RWPE2 (cell line): ENCODE results near the gene TGFBR2.

ENCODE experiments used
- ATAC-seq: fragments of 200-7000 bp; cut with Tn5 transposase; 3 replicates; pipeline ENCODE4 v1.9.1; 2021; ENCODE audit warnings: low read depth
- DNase-seq: peaks from one replicate; pipeline ENCODE4 v3.0.0-alpha.2; 2020; ENCODE audit warnings: low spot score
- H3K27ac ChIP-seq: fragments of 450-650 bp; 2 replicates; pipeline ENCODE4 v1.5.1; 2017; ENCODE audit warnings: mild to moderate bottlenecking; ENCODE audit not compliant: poor library complexity, severe bottlenecking
- H3K27me3 ChIP-seq: fragments of 250-450 bp; sonication (Bioruptor Pico); 2 replicates; pipeline ENCODE4 v1.5.1; 2021; ENCODE audit warnings: mild to moderate bottlenecking, moderate library complexity; ENCODE audit not compliant: insufficient read depth, poor library complexity, severe bottlenecking
- H3K36me3 ChIP-seq: fragments of 250-450 bp; sonication (Bioruptor Pico); 2 replicates; pipeline ENCODE4 v1.5.1; 2020; ENCODE audit warnings: low read depth, mild to moderate bottlenecking, moderate library complexity
- H3K4me1 ChIP-seq: fragments of 250-450 bp; sonication (Bioruptor Pico); 2 replicates; pipeline ENCODE4 v1.5.1; 2021; ENCODE audit warnings: mild to moderate bottlenecking, moderate library complexity; ENCODE audit not compliant: insufficient read depth, poor library complexity, severe bottlenecking
- H3K4me3 ChIP-seq: fragments of 250-450 bp; sonication (Bioruptor Pico); 2 replicates; pipeline ENCODE4 v1.5.1; 2021; ENCODE audit warnings: mild to moderate bottlenecking, moderate library complexity; ENCODE audit not compliant: severe bottlenecking
- H3K9me3 ChIP-seq: fragments of 250-450 bp; sonication (Bioruptor Pico); 2 replicates; pipeline ENCODE4 v1.5.1; 2021; ENCODE audit warnings: mild to moderate bottlenecking, moderate library complexity; ENCODE audit not compliant: severe bottlenecking
- CTCF ChIP-seq: fragments of 450-650 bp; IDR thresholded peaks from one replicate; pipeline ENCODE4 v1.5.1; 2017; ENCODE audit warnings: mild to moderate bottlenecking, moderate library complexity; ENCODE audit not compliant: poor library complexity, severe bottlenecking

Gene TGFBR2

GRCh38 chr3:30616347-30617027 lies 10.1 kb downstream of the TGFBR2 start:
- Histone ChIP-seq H3K27me3 (no peaks in the 10 kb centered on the region), H3K9me3 (no peaks in the 10 kb centered on the region), H3K4me1 (peaks cover 82% of the 10 kb centered on the region), H3K27ac (peak overlapping the region; percentile 99), H3K36me3 (peaks cover 61% of the 10 kb centered on the region), H3K4me3 (no peak overlapping the region)
- DNase-seq (no peak), ATAC-seq (no peak)
- no peak for TF ChIP-seq CTCF

DNA sequence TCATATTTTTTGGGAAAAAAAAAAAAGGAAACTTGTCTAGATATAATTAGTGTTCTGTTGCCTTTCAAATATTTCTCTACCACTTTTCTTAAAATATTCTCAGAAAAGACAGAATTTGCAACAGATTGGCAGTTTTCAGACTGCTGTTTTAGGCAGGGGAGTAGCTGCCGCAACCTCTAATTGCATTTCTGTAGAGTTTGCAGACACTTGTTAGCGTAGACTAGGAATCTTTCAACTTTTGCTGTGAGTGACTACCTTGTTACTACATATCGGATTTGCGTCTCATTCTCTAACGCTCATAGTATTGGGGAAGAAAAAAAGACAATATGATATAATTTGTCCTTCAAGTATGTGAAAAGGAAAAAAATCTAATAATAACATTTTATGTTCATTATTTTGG lies 10.7 kb downstream of the TGFBR2 start:
- peaks cover 82% of the 10 kb centered on the region for H3K4me1 ChIP-seq

GRCh38 chr3:30617653-30618052 lies 11.3 kb downstream of the TGFBR2 start:
- DNase-seq (no peak), ATAC-seq (no peak)
- Histone ChIP-seq H3K9me3 (no peaks in the 10 kb centered on the region), H3K27ac (peak overlapping the region; percentile 94), H3K36me3 (peaks cover 63% of the 10 kb centered on the region), H3K27me3 (no peaks in the 10 kb centered on the region), H3K4me1 (peaks cover 80% of the 10 kb centered on the region), H3K4me3 (no peak overlapping the region)
- no peak for TF ChIP-seq CTCF

More for the DNA sequence above, 10.7 kb downstream of the TGFBR2 start:
- H3K9me3 ChIP-seq: no peaks in the 10 kb centered on the region
- TF ChIP-seq CTCF: no peak
- no peaks in the 10 kb centered on the region for H3K27me3 ChIP-seq
- H3K27ac ChIP-seq: peak overlapping the region; percentile 99
- H3K4me3 ChIP-seq: no peak overlapping the region
- no peak for DNase-seq
- H3K36me3 ChIP-seq: peaks cover 65% of the 10 kb centered on the region
- ATAC-seq: no peak

- Histone ChIP-seq H3K27ac (peak overlapping the region; percentile 94), H3K27me3 (no peaks in the 10 kb centered on the region), H3K36me3 (peaks cover 70% of the 10 kb centered on the region), H3K9me3 (no peaks in the 10 kb centered on the region), H3K4me1 (peaks cover 78% of the 10 kb centered on the region), H3K4me3 (no peak overlapping the region)
- no peak for TF ChIP-seq CTCF
- ATAC-seq: no peak
- DNase-seq: no peak
These were observed 12.1 kb downstream of the TGFBR2 start for GRCh38 chr3:30618526-30618925.

GRCh38 chr3:30619318-30619717 lies 12.9 kb downstream of the TGFBR2 start:
- Histone ChIP-seq H3K4me1 (peaks cover 78% of the 10 kb centered on the region), H3K9me3 (no peaks in the 10 kb centered on the region), H3K27ac (peak overlapping the region; percentile 94), H3K4me3 (no peak overlapping the region), H3K36me3 (peaks cover 78% of the 10 kb centered on the region), H3K27me3 (no peaks in the 10 kb centered on the region)
- TF ChIP-seq CTCF: no peak
- DNase-seq (no peak), ATAC-seq (no peak)
